ENCODE results near the gene LDLRAD3. TPM values are rescaled to one million over a fixed set of nuclear protein-coding genes. Genes with fewer than 3 reads are reported as not detected.

LDLRAD3 gene
- total RNA-seq, 1 experiment from 2014 or later, result 15.3 TPM

- no peaks in the 10 kb centered on the region for H4K20me1 ChIP-seq (ENCODE audit: low read length)
- H3K4me2 ChIP-seq (ENCODE audit: low read length), result no peak overlapping the region
- no peak for DNase-seq
- no peaks in the 10 kb centered on the region for H3K9me3 ChIP-seq (ENCODE audit: low read length)
- H3K27me3 ChIP-seq (ENCODE audit: low read length), result no peaks in the 10 kb centered on the region
- no peak overlapping the region for H3K4me3 ChIP-seq (ENCODE audit: low read length)
- no peak for TF ChIP-seq EZH2phosphoT487 (IDR thresholded peaks at IDR 0.05; ENCODE audit: borderline replicate concordance, low read length)
- no peak for TF ChIP-seq CTCF (conservative IDR thresholded peaks at IDR 0.05; ENCODE audit: low read depth, low read length)
- no peak for TF ChIP-seq EZH2 (IDR thresholded peaks at IDR 0.05; ENCODE audit: low read length, unreplicated experiment)
- H2AFZ ChIP-seq (ENCODE audit: low read length), result no peak overlapping the region
- H3K9ac ChIP-seq (ENCODE audit: low read length), result no peak overlapping the region
- intact Hi-C loops (cut with micrococcal nuclease), result no loop called here
- H3K36me3 ChIP-seq (ENCODE audit: low read depth, low read length), result no peaks in the 10 kb centered on the region
- ChIA-PET CTCF (interaction anchor here (0.6 kb wide), 1 partner anchor 206 kb away, joined by 4 read pairs; no protein-coding TSS in a partner anchor), POLR2A (ENCODE audit: unreplicated experiment) (no interaction called here)
- no peak overlapping the region for H3K27ac ChIP-seq (ENCODE audit: low read length)
- H3K79me2 ChIP-seq (ENCODE audit: low read length), result peaks cover 48% of the 10 kb centered on the region
- no peaks in the 10 kb centered on the region for H3F3A ChIP-seq (ENCODE audit: low read length, unreplicated experiment)
- H3K9me2 ChIP-seq (replicated peaks; ENCODE audit: low read length), result no peaks in the 10 kb centered on the region
- no TSS peak for BruUV-seq (replicated peaks)
- no peaks in the 10 kb centered on the region for H3K4me1 ChIP-seq (ENCODE audit: insufficient read depth, low read length)
- no peak for ATAC-seq
Observed at GRCh38 chr11:36027731-36028130, 83.9 kb downstream of the LDLRAD3 start.

- H2AFZ ChIP-seq (ENCODE audit: low read length), result no peak overlapping the region
- no peaks in the 10 kb centered on the region for H3K36me3 ChIP-seq (ENCODE audit: low read depth, low read length)
- H3K27ac ChIP-seq (ENCODE audit: low read length), result no peak overlapping the region
- H3K9me2 ChIP-seq (replicated peaks; ENCODE audit: low read length), result no peaks in the 10 kb centered on the region
- no peak overlapping the region for H3K9ac ChIP-seq (ENCODE audit: low read length)
- no peaks in the 10 kb centered on the region for H3K9me3 ChIP-seq (ENCODE audit: low read length)
- no peaks in the 10 kb centered on the region for H3K27me3 ChIP-seq (ENCODE audit: low read length)
- H3K4me2 ChIP-seq (ENCODE audit: low read length), result no peak overlapping the region
- ChIA-PET CTCF (no interaction called here), POLR2A (ENCODE audit: unreplicated experiment) (no interaction called here)
- ATAC-seq (no peak), DNase-seq (no peak)
- no TSS peak for BruUV-seq (replicated peaks)
- intact Hi-C loops (cut with micrococcal nuclease), result loop anchor here (10.0 kb wide), 2 partner anchors 205 to 415 kb away; partner anchors contain the start of gene FJX1
- no peak for TF ChIP-seq CTCF (conservative IDR thresholded peaks at IDR 0.05; ENCODE audit: low read depth, low read length)
- TF ChIP-seq EZH2 (IDR thresholded peaks at IDR 0.05; ENCODE audit: low read length, unreplicated experiment), result no peak
- no peak for TF ChIP-seq EZH2phosphoT487 (IDR thresholded peaks at IDR 0.05; ENCODE audit: borderline replicate concordance, low read length)
- no peaks in the 10 kb centered on the region for H4K20me1 ChIP-seq (ENCODE audit: low read length)
- H3K4me1 ChIP-seq (ENCODE audit: insufficient read depth, low read length), result peaks cover 16% of the 10 kb centered on the region
- peaks cover 50% of the 10 kb centered on the region for H3K79me2 ChIP-seq (ENCODE audit: low read length)
- no peaks in the 10 kb centered on the region for H3F3A ChIP-seq (ENCODE audit: low read length, unreplicated experiment)
- H3K4me3 ChIP-seq (ENCODE audit: low read length), result no peak overlapping the region
Observed at GRCh38 chr11:36029616-36030015, 85.8 kb downstream of the LDLRAD3 start.

GRCh38 chr11:36030731-36031281, 86.9 kb downstream of the LDLRAD3 start:
- TF ChIP-seq EZH2phosphoT487 (IDR thresholded peaks at IDR 0.05; ENCODE audit: borderline replicate concordance, low read length) (no peak), EZH2 (IDR thresholded peaks at IDR 0.05; ENCODE audit: low read length, unreplicated experiment) (no peak), CTCF (conservative IDR thresholded peaks at IDR 0.05; ENCODE audit: low read depth, low read length) (no peak)
- Histone ChIP-seq H4K20me1 (ENCODE audit: low read length) (no peaks in the 10 kb centered on the region), H3K9me3 (ENCODE audit: low read length) (no peaks in the 10 kb centered on the region), H2AFZ (ENCODE audit: low read length) (no peak overlapping the region), H3K9ac (ENCODE audit: low read length) (no peak overlapping the region), H3K9me2 (replicated peaks; ENCODE audit: low read length) (no peaks in the 10 kb centered on the region), H3K4me1 (ENCODE audit: insufficient read depth, low read length) (peaks cover 28% of the 10 kb centered on the region), H3K79me2 (ENCODE audit: low read length) (peaks cover 55% of the 10 kb centered on the region), H3K4me2 (ENCODE audit: low read length) (no peak overlapping the region), H3K27ac (ENCODE audit: low read length) (no peak overlapping the region), H3F3A (ENCODE audit: low read length, unreplicated experiment) (no peaks in the 10 kb centered on the region), H3K27me3 (ENCODE audit: low read length) (no peaks in the 10 kb centered on the region), H3K4me3 (ENCODE audit: low read length) (no peak overlapping the region), H3K36me3 (ENCODE audit: low read depth, low read length) (no peaks in the 10 kb centered on the region)
- CTCF ChIA-PET, result no interaction called here
- intact Hi-C loops (cut with micrococcal nuclease), result loop anchor here (10.0 kb wide), 2 partner anchors 206 to 416 kb away; partner anchors contain the start of gene FJX1
- DNase-seq (no peak), ATAC-seq (no peak)
- POLR2A ChIA-PET (ENCODE audit: unreplicated experiment), result no interaction called here
- no TSS peak for BruUV-seq (replicated peaks)

Measured in PC-3 (cell line).